ENCODE results near the gene AMZ1. TPM values are rescaled to one million over a fixed set of nuclear protein-coding genes. Genes with fewer than 3 reads are reported as not detected.

Gene AMZ1
- polyA plus RNA-seq, 2 donors = 0.10 to 0.11 TPM

GRCh38 chr7:2660359-2661095 is 27.5 kb upstream of the AMZ1 start:
- Histone ChIP-seq H3K27ac (ENCODE audit: low read depth in 2 of 2, low read length in 1 of 2) (no peak overlapping the region), H3K36me3 (ENCODE audit: control insufficient read depth in 2 of 2, insufficient read depth in 2 of 2, low read length in 1 of 2) (peaks cover 0 to 11% of the 10 kb centered on the region in 2 donors), H3K9me3 (ENCODE audit: control insufficient read depth in 2 of 2, insufficient read depth in 1 of 2, low read depth in 1 of 2, low read length in 1 of 2) (no peaks in the 10 kb centered on the region), H3K4me1 (ENCODE audit: control insufficient read depth in 2 of 2, insufficient read depth in 2 of 2, low read length in 1 of 2) (peaks cover 3 to 9% of the 10 kb centered on the region in 2 donors), H3K4me3 (ENCODE audit: low read depth in 1 of 2, low read length in 2 of 2) (no peak overlapping the region), H3K27me3 (ENCODE audit: control insufficient read depth in 1 of 2, insufficient read depth in 2 of 2, low read length in 2 of 2) (no peaks in the 10 kb centered on the region)
- WGBS, 2 donors = 77% methylated on average over 36 of the region's 36 CpGs

GRCh38 chr7:2661096-2661449 is 26.9 kb upstream of the AMZ1 start:
- H3K36me3 ChIP-seq (ENCODE audit: control insufficient read depth in 2 of 2, insufficient read depth in 2 of 2, low read length in 1 of 2) = peaks cover 0 to 11% of the 10 kb centered on the region in 2 donors
- no peaks in the 10 kb centered on the region for H3K9me3 ChIP-seq (ENCODE audit: control insufficient read depth in 2 of 2, insufficient read depth in 1 of 2, low read depth in 1 of 2, low read length in 1 of 2)
- no peak overlapping the region for H3K4me3 ChIP-seq (ENCODE audit: low read depth in 1 of 2, low read length in 2 of 2)
- H3K27me3 ChIP-seq (ENCODE audit: control insufficient read depth in 1 of 2, insufficient read depth in 2 of 2, low read length in 2 of 2) = no peaks in the 10 kb centered on the region
- H3K4me1 ChIP-seq (ENCODE audit: control insufficient read depth in 2 of 2, insufficient read depth in 2 of 2, low read length in 1 of 2) = peaks cover 3 to 9% of the 10 kb centered on the region in 2 donors
- whole genome bisulfite sequencing, 2 donors = 78 to 86% methylated on average over 10 of the region's 10 CpGs
- H3K27ac ChIP-seq (ENCODE audit: low read depth in 2 of 2, low read length in 1 of 2) = no peak overlapping the region

- peaks cover 3 to 9% of the 10 kb centered on the region in 2 donors for H3K4me1 ChIP-seq (ENCODE audit: control insufficient read depth in 2 of 2, insufficient read depth in 2 of 2, low read length in 1 of 2)
- no peak overlapping the region for H3K27ac ChIP-seq (ENCODE audit: low read depth in 2 of 2, low read length in 1 of 2)
- WGBS, 2 donors = 65 to 71% methylated on average over 43 of the region's 43 CpGs
- no peaks in the 10 kb centered on the region for H3K27me3 ChIP-seq (ENCODE audit: control insufficient read depth in 1 of 2, insufficient read depth in 2 of 2, low read length in 2 of 2)
- peaks cover 0 to 11% of the 10 kb centered on the region in 2 donors for H3K36me3 ChIP-seq (ENCODE audit: control insufficient read depth in 2 of 2, insufficient read depth in 2 of 2, low read length in 1 of 2)
- no peak overlapping the region for H3K4me3 ChIP-seq (ENCODE audit: low read depth in 1 of 2, low read length in 2 of 2)
- H3K9me3 ChIP-seq (ENCODE audit: control insufficient read depth in 2 of 2, insufficient read depth in 1 of 2, low read depth in 1 of 2, low read length in 1 of 2) = peaks cover 0 to 3% of the 10 kb centered on the region in 2 donors
Measured at GRCh38 chr7:2661602-2662272, 26.3 kb upstream of the AMZ1 start.

- 64 to 69% methylated on average over 33 of the region's 33 CpGs for whole genome bisulfite sequencing, 2 donors
- Histone ChIP-seq H3K4me1 (ENCODE audit: control insufficient read depth in 2 of 2, insufficient read depth in 2 of 2, low read length in 1 of 2) (peaks cover 3 to 9% of the 10 kb centered on the region in 2 donors), H3K9me3 (ENCODE audit: control insufficient read depth in 2 of 2, insufficient read depth in 1 of 2, low read depth in 1 of 2, low read length in 1 of 2) (peaks cover 0 to 6% of the 10 kb centered on the region in 2 donors), H3K27me3 (ENCODE audit: control insufficient read depth in 1 of 2, insufficient read depth in 2 of 2, low read length in 2 of 2) (no peaks in the 10 kb centered on the region), H3K36me3 (ENCODE audit: control insufficient read depth in 2 of 2, insufficient read depth in 2 of 2, low read length in 1 of 2) (peaks cover 0 to 11% of the 10 kb centered on the region in 2 donors), H3K27ac (ENCODE audit: low read depth in 2 of 2, low read length in 1 of 2) (no peak overlapping the region), H3K4me3 (ENCODE audit: low read depth in 1 of 2, low read length in 2 of 2) (no peak overlapping the region)
Measured at GRCh38 chr7:2662273-2663120, 25.5 kb upstream of the AMZ1 start.

- no peak overlapping the region for H3K27ac ChIP-seq (ENCODE audit: low read depth in 2 of 2, low read length in 1 of 2)
- no peaks in the 10 kb centered on the region for H3K27me3 ChIP-seq (ENCODE audit: control insufficient read depth in 1 of 2, insufficient read depth in 2 of 2, low read length in 2 of 2)
- peaks cover 0 to 8% of the 10 kb centered on the region in 2 donors for H3K36me3 ChIP-seq (ENCODE audit: control insufficient read depth in 2 of 2, insufficient read depth in 2 of 2, low read length in 1 of 2)
- peaks cover 0 to 6% of the 10 kb centered on the region in 2 donors for H3K9me3 ChIP-seq (ENCODE audit: control insufficient read depth in 2 of 2, insufficient read depth in 1 of 2, low read depth in 1 of 2, low read length in 1 of 2)
- WGBS, 2 donors = 55 to 59% methylated on average over 29 to 30 of the region's 30 CpGs
- no peak overlapping the region for H3K4me3 ChIP-seq (ENCODE audit: low read depth in 1 of 2, low read length in 2 of 2)
- peaks cover 3 to 9% of the 10 kb centered on the region in 2 donors for H3K4me1 ChIP-seq (ENCODE audit: control insufficient read depth in 2 of 2, insufficient read depth in 2 of 2, low read length in 1 of 2)
Measured at GRCh38 chr7:2663121-2663886, 24.7 kb upstream of the AMZ1 start.

- Histone ChIP-seq H3K4me1 (ENCODE audit: control insufficient read depth in 2 of 2, insufficient read depth in 2 of 2, low read length in 1 of 2) (peaks cover 3 to 9% of the 10 kb centered on the region in 2 donors), H3K4me3 (ENCODE audit: low read depth in 1 of 2, low read length in 2 of 2) (no peak overlapping the region), H3K27me3 (ENCODE audit: control insufficient read depth in 1 of 2, insufficient read depth in 2 of 2, low read length in 2 of 2) (no peaks in the 10 kb centered on the region), H3K36me3 (ENCODE audit: control insufficient read depth in 2 of 2, insufficient read depth in 2 of 2, low read length in 1 of 2) (peaks cover 0 to 6% of the 10 kb centered on the region in 2 donors), H3K9me3 (ENCODE audit: control insufficient read depth in 2 of 2, insufficient read depth in 1 of 2, low read depth in 1 of 2, low read length in 1 of 2) (peaks cover 0 to 6% of the 10 kb centered on the region in 2 donors), H3K27ac (ENCODE audit: low read depth in 2 of 2, low read length in 1 of 2) (no peak overlapping the region)
- WGBS, 2 donors = 57 to 58% methylated on average over 4 of the region's 4 CpGs
Measured at GRCh38 chr7:2663960-2664359, 24.0 kb upstream of the AMZ1 start.

GRCh38 chr7:2665359-2665791 is 22.6 kb upstream of the AMZ1 start:
- Histone ChIP-seq H3K4me1 (ENCODE audit: control insufficient read depth in 2 of 2, insufficient read depth in 2 of 2, low read length in 1 of 2) (peaks cover 3 to 9% of the 10 kb centered on the region in 2 donors), H3K36me3 (ENCODE audit: control insufficient read depth in 2 of 2, insufficient read depth in 2 of 2, low read length in 1 of 2) (peaks cover 0 to 6% of the 10 kb centered on the region in 2 donors), H3K4me3 (ENCODE audit: low read depth in 1 of 2, low read length in 2 of 2) (no peak overlapping the region), H3K27me3 (ENCODE audit: control insufficient read depth in 1 of 2, insufficient read depth in 2 of 2, low read length in 2 of 2) (no peaks in the 10 kb centered on the region), H3K9me3 (ENCODE audit: control insufficient read depth in 2 of 2, insufficient read depth in 1 of 2, low read depth in 1 of 2, low read length in 1 of 2) (peaks cover 0 to 6% of the 10 kb centered on the region in 2 donors), H3K27ac (ENCODE audit: low read depth in 2 of 2, low read length in 1 of 2) (no peak overlapping the region)
- WGBS, 2 donors = 48 to 59% methylated on average over 29 to 33 of the region's 33 CpGs

GRCh38 chr7:2666155-2666554 is 21.8 kb upstream of the AMZ1 start:
- Histone ChIP-seq H3K27me3 (ENCODE audit: control insufficient read depth in 1 of 2, insufficient read depth in 2 of 2, low read length in 2 of 2) (no peaks in the 10 kb centered on the region), H3K9me3 (ENCODE audit: control insufficient read depth in 2 of 2, insufficient read depth in 1 of 2, low read depth in 1 of 2, low read length in 1 of 2) (peaks cover 0 to 6% of the 10 kb centered on the region in 2 donors), H3K36me3 (ENCODE audit: control insufficient read depth in 2 of 2, insufficient read depth in 2 of 2, low read length in 1 of 2) (peaks cover 0 to 6% of the 10 kb centered on the region in 2 donors), H3K27ac (ENCODE audit: low read depth in 2 of 2, low read length in 1 of 2) (no peak overlapping the region), H3K4me1 (ENCODE audit: control insufficient read depth in 2 of 2, insufficient read depth in 2 of 2, low read length in 1 of 2) (peaks cover 0 to 8% of the 10 kb centered on the region in 2 donors), H3K4me3 (ENCODE audit: low read depth in 1 of 2, low read length in 2 of 2) (no peak overlapping the region)
- WGBS, 2 donors = 70 to 71% methylated on average over 4 to 6 of the region's 6 CpGs

Measured in esophagus (tissue), 2 donors.